Naive thymus-derived CD4-positive, alpha-beta T cell (primary cell): ENCODE data around the gene SETD3. TPM values are rescaled to one million over a fixed set of nuclear protein-coding genes. Genes with fewer than 3 reads are reported as not detected.

Source experiments
- ATAC-seq: fragments of 150-1000 bp; cut with Tn5 transposase; 2 replicates; pipeline ENCODE4 v1.10.0; 2021; ENCODE audit warnings: mild to moderate bottlenecking, moderate library complexity
- CTCF ChIA-PET: fragments of 350-600 bp; sonication (Branson Sonifier 250); formaldehyde crosslinking; loops from one replicate; lab custom pipeline; 2021; ENCODE audit warnings: antibody characterized with exemption; lab: Charles Lee
- POLR2A ChIA-PET: fragments of 350-600 bp; sonication (Branson Sonifier 250); formaldehyde crosslinking; loops from one replicate; lab custom pipeline; 2021; ENCODE audit warnings: antibody characterized with exemption, inconsistent platforms; lab: Charles Lee
- DNase-seq, 9 donors: peaks; one replicate each; pipeline versions ENCODE4 v3.0.0 to v3.0.0-alpha.2; 2020 to 2022; ENCODE audit warnings: mixed read lengths in 1 of 9
- H3K27ac ChIP-seq: one replicate; pipeline ENCODE4 v1.7.0; 2013; ENCODE audit warnings: mild to moderate bottlenecking, low read depth, low read length, moderate library complexity
- H3K27me3 ChIP-seq, 2 donors: one replicate each; pipeline ENCODE4 v1.7.0; 2013; ENCODE audit warnings: low read length in 2 of 2, mild to moderate bottlenecking in 2 of 2, moderate library complexity in 2 of 2; ENCODE audit not compliant: control insufficient read depth in 2 of 2, insufficient read depth in 2 of 2
- H3K36me3 ChIP-seq, 3 experiments: 1 replicate in 2 of 3; 2 replicates in 1 of 3; pipeline ENCODE4 v1.7.0; 2013; ENCODE audit warnings: low read length in 3 of 3, mild to moderate bottlenecking in 3 of 3, moderate library complexity in 1 of 3; ENCODE audit not compliant: insufficient read depth in 3 of 3, control insufficient read depth in 2 of 3
- H3K4me1 ChIP-seq, 2 donors: one replicate each; pipeline ENCODE4 v1.7.0; 2013; ENCODE audit warnings: low read length in 2 of 2, mild to moderate bottlenecking in 2 of 2, moderate library complexity in 1 of 2; ENCODE audit not compliant: control insufficient read depth in 2 of 2, insufficient read depth in 2 of 2
- H3K4me3 ChIP-seq: 2 replicates; pipeline ENCODE4 v1.7.0; 2013; ENCODE audit warnings: mild to moderate bottlenecking, low read length
- H3K9me3 ChIP-seq, 3 experiments: 1 replicate in 2 of 3; 2 replicates in 1 of 3; pipeline ENCODE4 v1.7.0; 2013; ENCODE audit warnings: low read length in 3 of 3; ENCODE audit not compliant: control insufficient read depth in 2 of 3
- H3K27ac Mint-ChIP-seq, 9 donors: one replicate each; pipeline ENCODE4 v1.8.0; 2020 to 2022; ENCODE audit warnings: mixed read lengths in 9 of 9, mild to moderate bottlenecking in 8 of 9, moderate library complexity in 5 of 9, inconsistent platforms in 2 of 9
- H3K27me3 Mint-ChIP-seq, 5 donors: one replicate each; pipeline ENCODE4 v1.8.0; 2021 to 2022; ENCODE audit warnings: mixed read lengths in 5 of 5, mild to moderate bottlenecking in 1 of 5
- H3K36me3 Mint-ChIP-seq, 5 donors: one replicate each; pipeline ENCODE4 v1.8.0; 2020 to 2022; ENCODE audit warnings: mixed read lengths in 5 of 5, mild to moderate bottlenecking in 3 of 5, inconsistent platforms in 1 of 5
- H3K4me1 Mint-ChIP-seq, 7 donors: one replicate each; pipeline ENCODE4 v1.8.0; 2020 to 2022; ENCODE audit warnings: mixed read lengths in 7 of 7, mild to moderate bottlenecking in 3 of 7, inconsistent platforms in 1 of 7
- H3K4me3 Mint-ChIP-seq, 10 donors: one replicate each; pipeline ENCODE4 v1.8.0; 2020 to 2022; ENCODE audit warnings: mild to moderate bottlenecking in 10 of 10, mixed read lengths in 10 of 10, moderate library complexity in 6 of 10, inconsistent platforms in 2 of 10
- H3K9me3 Mint-ChIP-seq, 11 donors: one replicate each; pipeline ENCODE4 v1.8.0; 2020 to 2022; ENCODE audit warnings: mixed read lengths in 11 of 11, mild to moderate bottlenecking in 4 of 11, inconsistent platforms in 1 of 11, moderate library complexity in 1 of 11
- intact Hi-C, 2 donors: fragments of 100-400 bp; cut with micrococcal nuclease; formaldehyde crosslinking; loops; one replicate each; pipeline ENCODE4 v1.15.1; 2023
- polyA plus RNA-seq, 2 donors: library from polyadenylated mRNA; unstranded; fragments of 300-500 nt; fragmentation: Illumina TruSeq; gene quantifications; one replicate each; pipeline ENCODE4 v1.2.3, GENCODE V29; 2021
- total RNA-seq, 6 experiments: library from RNA in 5 of 6; stranded (reverse) in 5 of 6; gene quantifications; 1 replicate in 5 of 6; 2 replicates in 1 of 6; pipeline ENCODE4 v1.2.3 and lab custom pipeline; 2021 to 2026

SETD3 gene
- total and polyA plus RNA-seq, 7 experiments from 2014 or later = 32.2 to 59.4 (median 53.0) TPM

GRCh38 chr14:99393059-99393655 lies 87.5 kb downstream of the SETD3 start:
- ATAC-seq (peak; percentile 60), DNase-seq (peak in 3 of 9 donors; percentile 8 to 36 (median 19))
- H3K27me3 ChIP-seq = no peaks in the 10 kb centered on the region
- Mint-ChIP-seq H3K36me3 (peaks cover 0 to 13% (median under 1%) of the 10 kb centered on the region in 5 donors), H3K27me3 (no peaks in the 10 kb centered on the region), H3K9me3 (no peaks in the 10 kb centered on the region), H3K4me1 (peaks cover 0 to 7% (median 2%) of the 10 kb centered on the region in 7 donors), H3K4me3 (no peak overlapping the region), H3K27ac (peak overlapping the region in 1 of 9 donors; percentile 47)
- H3K36me3 ChIP-seq = peaks cover 0 to 20% (median 0%) of the 10 kb centered on the region in 3 experiments
- no peak overlapping the region for H3K27ac ChIP-seq
- H3K4me1 ChIP-seq = no peaks in the 10 kb centered on the region
- H3K9me3 ChIP-seq = no peaks in the 10 kb centered on the region
- CTCF ChIA-PET = interaction anchor here (0.9 to 1.3 kb wide), 3 partner anchors 10 to 25 kb away, joined by 3 to 4 read pairs (median 4); no protein-coding TSS in a partner anchor
- intact Hi-C loops = no loop called here
- POLR2A ChIA-PET = no interaction called here
- no peak overlapping the region for H3K4me3 ChIP-seq

GRCh38 chr14:99391671-99392070 lies 89.0 kb downstream of the SETD3 start:
- Histone ChIP-seq H3K9me3 (no peaks in the 10 kb centered on the region), H3K27ac (no peak overlapping the region), H3K36me3 (peaks cover 0 to 10% (median 0%) of the 10 kb centered on the region in 3 experiments), H3K27me3 (no peaks in the 10 kb centered on the region), H3K4me3 (no peak overlapping the region), H3K4me1 (peaks cover 0 to 7% of the 10 kb centered on the region in 2 donors)
- ATAC-seq = no peak
- intact Hi-C loops = no loop called here
- DNase-seq = no peak
- Mint-ChIP-seq H3K36me3 (peaks cover 0 to 13% (median 0%) of the 10 kb centered on the region in 5 donors), H3K27me3 (no peaks in the 10 kb centered on the region), H3K27ac (no peak overlapping the region), H3K4me1 (peaks cover 5 to 21% (median 11%) of the 10 kb centered on the region in 7 donors), H3K4me3 (no peak overlapping the region), H3K9me3 (no peaks in the 10 kb centered on the region)
- POLR2A ChIA-PET = no interaction called here
- CTCF ChIA-PET = interaction anchor here (1.0 to 1.5 kb wide), 2 partner anchors 16 to 24 kb away, joined by 4 to 5 read pairs; no protein-coding TSS in a partner anchor

GRCh38 chr14:99389174-99389826 lies 91.4 kb downstream of the SETD3 start:
- ChIA-PET POLR2A (no interaction called here), CTCF (interaction anchor here (0.9 to 1.4 kb wide), 2 partner anchors 11 to 28 kb away, joined by 3 to 4 read pairs; no protein-coding TSS in a partner anchor)
- Histone ChIP-seq H3K4me1 (peaks cover 0 to 7% of the 10 kb centered on the region in 2 donors), H3K27ac (no peak overlapping the region), H3K9me3 (no peaks in the 10 kb centered on the region), H3K4me3 (no peak overlapping the region), H3K27me3 (no peaks in the 10 kb centered on the region), H3K36me3 (peaks cover 0 to 7% (median 0%) of the 10 kb centered on the region in 3 experiments)
- H3K9me3 Mint-ChIP-seq = no peaks in the 10 kb centered on the region
- no peaks in the 10 kb centered on the region for H3K36me3 Mint-ChIP-seq
- ATAC-seq (peak; percentile 38), DNase-seq (peak in 3 of 9 donors; percentile 18 to 62 (median 20))
- no peak overlapping the region for H3K4me3 Mint-ChIP-seq
- H3K4me1 Mint-ChIP-seq = peaks cover 5 to 23% (median 11%) of the 10 kb centered on the region in 7 donors
- intact Hi-C loops = loop anchor here in 1 of 2 donors (2.0 kb wide), 1 partner anchor 496 kb away; no protein-coding TSS in a partner anchor
- H3K27me3 Mint-ChIP-seq = peaks cover 0 to 11% (median 4%) of the 10 kb centered on the region in 5 donors
- no peak overlapping the region for H3K27ac Mint-ChIP-seq

- H3K4me3 ChIP-seq = no peak overlapping the region
- intact Hi-C loops = loop anchor here in 1 of 2 donors (2.0 kb wide), 1 partner anchor 497 kb away; no protein-coding TSS in a partner anchor
- no peaks in the 10 kb centered on the region for H3K27me3 ChIP-seq
- CTCF ChIA-PET = interaction anchor here (0.8 to 1.4 kb wide), 3 partner anchors 12 to 419 kb away, joined by 3 to 4 read pairs (median 4); no protein-coding TSS in a partner anchor
- Mint-ChIP-seq H3K36me3 (no peaks in the 10 kb centered on the region), H3K9me3 (no peaks in the 10 kb centered on the region), H3K4me1 (peaks cover 5 to 23% (median 11%) of the 10 kb centered on the region in 7 donors), H3K27ac (no peak overlapping the region), H3K4me3 (peak overlapping the region in 2 of 10 donors; percentile 50 to 60), H3K27me3 (peaks cover 3 to 15% (median 9%) of the 10 kb centered on the region in 5 donors)
- no peaks in the 10 kb centered on the region for H3K36me3 ChIP-seq
- peaks cover 0 to 7% of the 10 kb centered on the region in 2 donors for H3K4me1 ChIP-seq
- no peak overlapping the region for H3K27ac ChIP-seq
- no peaks in the 10 kb centered on the region for H3K9me3 ChIP-seq
- DNase-seq = no peak
- POLR2A ChIA-PET = interaction anchor here (0.6 kb wide), 1 partner anchor 15 kb away, joined by 4 read pairs; no protein-coding TSS in a partner anchor
- ATAC-seq = no peak
These were observed 92.4 kb downstream of the SETD3 start for GRCh38 chr14:99388286-99388685.

GRCh38 chr14:99387880-99388279 lies 92.8 kb downstream of the SETD3 start:
- no peaks in the 10 kb centered on the region for H3K36me3 Mint-ChIP-seq
- intact Hi-C loops = loop anchor here in 1 of 2 donors (2.0 kb wide), 1 partner anchor 497 kb away; no protein-coding TSS in a partner anchor
- no peaks in the 10 kb centered on the region for H3K9me3 Mint-ChIP-seq
- Histone ChIP-seq H3K4me1 (peaks cover 0 to 7% of the 10 kb centered on the region in 2 donors), H3K9me3 (no peaks in the 10 kb centered on the region), H3K36me3 (no peaks in the 10 kb centered on the region), H3K27me3 (no peaks in the 10 kb centered on the region), H3K27ac (no peak overlapping the region), H3K4me3 (no peak overlapping the region)
- H3K27me3 Mint-ChIP-seq = peaks cover 3 to 15% (median 10%) of the 10 kb centered on the region in 5 donors
- peak overlapping the region in 2 of 9 donors; percentile 25 to 64 for H3K27ac Mint-ChIP-seq
- H3K4me1 Mint-ChIP-seq = peaks cover 5 to 19% (median 11%) of the 10 kb centered on the region in 7 donors
- no peak for ATAC-seq
- CTCF ChIA-PET = no interaction called here
- peak overlapping the region in 3 of 10 donors; percentile 23 to 60 (median 50) for H3K4me3 Mint-ChIP-seq
- DNase-seq = no peak
- POLR2A ChIA-PET = interaction anchor here (0.6 kb wide), 1 partner anchor 15 kb away, joined by 4 read pairs; no protein-coding TSS in a partner anchor
